SW480 (cell line): ENCODE data around the gene MMP2.
A peak's percentile ranks its signal among the peaks of the same experiment; 100 is the strongest.

Experiments used
- DNase-seq: peaks from one replicate; pipeline ENCODE4 v3.0.0-alpha.2; 2016; ENCODE audit warnings: low spot score

Gene MMP2

DNA sequence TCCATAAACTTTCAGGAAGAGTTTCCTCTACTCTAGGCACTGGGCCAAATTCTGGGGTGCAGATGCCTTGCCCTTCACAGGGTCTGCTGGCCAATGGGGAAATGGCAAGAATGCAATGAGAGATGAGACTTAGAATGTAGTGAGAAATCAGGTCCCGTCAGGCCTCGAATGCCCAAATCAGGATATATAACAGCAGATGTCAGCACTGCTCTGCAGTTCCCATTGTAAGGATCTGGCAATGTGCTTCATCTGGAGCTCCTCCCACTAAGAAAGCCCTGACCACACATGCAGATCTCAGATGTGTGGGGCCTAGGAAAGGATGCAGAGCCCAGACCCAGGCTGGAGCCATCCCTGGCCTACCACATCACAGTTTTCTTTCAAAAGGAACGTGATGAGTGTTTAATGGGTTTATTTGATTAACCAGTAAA is 16.0 kb downstream of the MMP2 start:
- DNase-seq, result peak; percentile 68

- no peak for DNase-seq
These were observed 16.8 kb downstream of the MMP2 start for GRCh38 chr16:55495616-55496289.

DNA sequence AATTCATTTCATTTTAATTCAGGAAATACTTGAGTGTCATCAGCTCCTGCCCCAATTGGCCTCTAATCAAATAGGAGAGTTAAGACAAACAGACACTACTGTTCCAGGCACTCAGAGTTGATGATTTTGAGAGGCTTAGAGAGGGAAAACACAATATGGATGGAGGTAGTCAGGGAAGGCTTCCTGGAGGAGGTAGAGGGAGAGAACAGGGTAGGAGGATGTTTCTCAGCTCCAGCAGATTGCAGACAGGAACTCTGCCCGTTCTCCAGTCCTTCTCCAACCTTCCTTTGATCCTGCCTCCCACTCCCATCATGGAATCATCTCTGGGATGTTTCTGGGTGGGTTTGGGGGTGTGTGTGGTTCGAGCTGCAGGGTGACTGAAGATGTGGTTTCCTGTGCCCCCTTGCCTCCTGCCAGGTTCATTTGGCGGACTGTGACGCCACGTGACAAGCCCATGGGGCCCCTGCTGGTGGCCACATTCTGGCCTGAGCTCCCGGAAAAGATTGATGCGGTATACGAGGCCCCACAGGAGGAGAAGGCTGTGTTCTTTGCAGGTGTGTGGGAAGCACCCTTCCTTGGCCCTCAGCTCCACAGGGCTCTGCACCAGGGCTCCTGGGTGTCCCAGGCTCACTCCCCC is 17.6 kb downstream of the MMP2 start:
- peak; percentile 64 for DNase-seq

GRCh38 chr16:55497558-55497957 is 18.6 kb downstream of the MMP2 start:
- DNase-seq, result no peak

DNA sequence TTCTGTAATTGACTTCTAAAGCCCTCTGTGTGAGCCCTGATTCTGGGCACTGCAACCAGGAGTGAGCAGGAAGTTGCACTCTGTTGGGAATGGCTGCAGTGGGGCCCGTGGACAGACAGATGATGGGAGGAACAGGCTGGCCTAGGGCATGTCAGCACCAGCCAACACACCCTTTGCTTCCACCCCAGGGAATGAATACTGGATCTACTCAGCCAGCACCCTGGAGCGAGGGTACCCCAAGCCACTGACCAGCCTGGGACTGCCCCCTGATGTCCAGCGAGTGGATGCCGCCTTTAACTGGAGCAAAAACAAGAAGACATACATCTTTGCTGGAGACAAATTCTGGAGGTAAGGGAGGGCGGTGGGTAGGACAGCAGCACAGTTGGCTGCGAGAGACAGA is 19.1 kb downstream of the MMP2 start:
- no peak for DNase-seq

GRCh38 chr16:55499281-55499680 is 20.3 kb downstream of the MMP2 start:
- DNase-seq, result no peak

GRCh38 chr16:55499951-55500529 is 21.0 kb downstream of the MMP2 start:
- DNase-seq, result peak; percentile 82

GRCh38 chr16:55500530-55501011 is 21.6 kb downstream of the MMP2 start:
- DNase-seq, result peak; percentile 47

- DNase-seq, result peak; percentile 63
These were observed 22.7 kb downstream of the MMP2 start for GRCh38 chr16:55501549-55502322.

GRCh38 chr16:55502801-55503366 is 23.9 kb downstream of the MMP2 start:
- peak; percentile 69 for DNase-seq

DNA sequence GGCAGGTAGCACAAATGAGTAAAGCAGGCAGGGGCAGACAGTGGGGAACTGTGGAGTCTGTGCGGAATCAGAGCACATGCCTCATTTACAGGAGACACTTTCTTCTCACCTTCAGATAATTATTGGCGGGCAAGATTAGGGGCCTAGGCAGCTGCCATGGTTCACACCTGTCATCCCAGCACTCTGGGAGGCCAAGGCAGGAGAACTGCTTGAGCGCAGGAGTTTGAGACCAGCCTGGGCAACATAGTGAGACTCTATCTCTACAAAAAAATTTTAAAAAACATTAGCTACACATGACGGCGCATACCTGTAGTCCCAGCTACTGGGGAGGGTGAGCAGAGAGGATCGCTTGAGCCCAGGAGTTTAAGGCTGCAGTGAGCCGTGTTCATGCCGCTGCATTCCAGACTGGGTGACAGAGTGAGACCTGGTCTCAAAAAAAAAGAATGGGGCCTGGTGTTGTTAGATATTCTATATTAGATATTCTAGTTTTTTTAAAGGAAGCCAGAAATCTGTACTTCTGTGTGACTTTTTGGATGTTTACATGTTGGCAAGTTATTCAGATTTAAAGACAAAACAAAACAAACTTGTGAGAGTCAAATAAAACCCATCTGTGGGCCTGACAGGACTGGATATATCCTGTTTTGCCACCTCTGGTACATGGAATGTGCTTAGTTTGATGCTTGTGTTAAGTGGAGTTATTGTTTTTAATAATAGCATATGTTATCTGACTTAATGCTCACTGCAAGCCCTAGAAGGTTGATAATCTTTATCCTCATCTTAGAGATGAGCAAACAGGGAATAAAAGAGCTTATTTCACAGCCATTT is 24.9 kb downstream of the MMP2 start:
- no peak for DNase-seq

- DNase-seq, result no peak
These were observed 26.5 kb downstream of the MMP2 start for GRCh38 chr16:55505333-55506015.

- DNase-seq, result no peak
These were observed 27.1 kb downstream of the MMP2 start for GRCh38 chr16:55506083-55506482.

DNA sequence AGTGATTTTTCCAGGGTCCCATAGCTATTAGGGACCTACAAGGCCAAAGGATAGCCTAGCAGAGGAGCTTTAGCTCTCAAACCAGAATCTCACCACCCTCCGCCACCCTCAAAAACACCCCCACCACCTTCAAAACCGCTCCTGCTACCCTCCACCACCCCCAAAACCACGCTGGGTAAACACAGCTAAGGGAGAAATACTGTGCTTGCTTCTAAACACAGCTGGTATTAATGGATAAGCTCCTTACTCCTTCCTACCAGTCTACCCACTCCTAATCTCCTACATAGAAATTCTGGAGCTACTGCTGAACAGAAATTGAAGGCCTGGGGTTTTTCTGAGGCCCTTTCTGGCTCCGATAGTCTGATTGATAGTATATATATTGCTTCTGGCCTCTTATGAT is 27.7 kb downstream of the MMP2 start:
- no peak for DNase-seq

DNA sequence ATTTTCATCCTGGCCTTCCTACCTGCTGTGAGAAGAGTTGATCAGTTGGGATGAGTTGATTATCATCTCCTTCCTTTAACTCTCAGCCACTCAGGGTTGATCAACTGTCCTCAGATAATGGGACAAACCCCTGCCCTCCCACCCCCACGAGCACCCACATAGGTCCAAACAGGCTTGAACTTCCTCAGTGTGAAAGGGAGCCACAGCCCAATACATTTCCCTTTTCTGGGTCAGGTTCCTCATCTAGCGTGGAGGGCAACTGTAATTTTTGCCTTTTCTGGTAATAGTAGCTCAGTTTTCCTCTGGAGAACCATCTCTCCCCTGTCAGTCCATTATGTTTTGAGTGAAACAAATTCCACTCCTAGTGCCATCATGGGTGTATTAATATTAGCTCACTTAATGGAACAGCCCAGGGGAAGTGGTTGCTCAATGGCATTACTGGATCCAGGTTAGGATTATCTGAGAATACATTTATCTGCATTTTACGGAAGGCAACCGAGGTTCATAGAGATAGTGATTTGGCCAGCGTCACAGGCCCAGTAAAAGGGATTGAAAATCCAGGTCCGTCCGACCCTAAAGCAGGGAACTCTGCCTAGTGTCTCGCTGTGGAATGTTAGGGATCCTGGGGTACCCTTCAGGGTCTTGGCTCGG is 29.4 kb downstream of the MMP2 start:
- no peak for DNase-seq

DNA sequence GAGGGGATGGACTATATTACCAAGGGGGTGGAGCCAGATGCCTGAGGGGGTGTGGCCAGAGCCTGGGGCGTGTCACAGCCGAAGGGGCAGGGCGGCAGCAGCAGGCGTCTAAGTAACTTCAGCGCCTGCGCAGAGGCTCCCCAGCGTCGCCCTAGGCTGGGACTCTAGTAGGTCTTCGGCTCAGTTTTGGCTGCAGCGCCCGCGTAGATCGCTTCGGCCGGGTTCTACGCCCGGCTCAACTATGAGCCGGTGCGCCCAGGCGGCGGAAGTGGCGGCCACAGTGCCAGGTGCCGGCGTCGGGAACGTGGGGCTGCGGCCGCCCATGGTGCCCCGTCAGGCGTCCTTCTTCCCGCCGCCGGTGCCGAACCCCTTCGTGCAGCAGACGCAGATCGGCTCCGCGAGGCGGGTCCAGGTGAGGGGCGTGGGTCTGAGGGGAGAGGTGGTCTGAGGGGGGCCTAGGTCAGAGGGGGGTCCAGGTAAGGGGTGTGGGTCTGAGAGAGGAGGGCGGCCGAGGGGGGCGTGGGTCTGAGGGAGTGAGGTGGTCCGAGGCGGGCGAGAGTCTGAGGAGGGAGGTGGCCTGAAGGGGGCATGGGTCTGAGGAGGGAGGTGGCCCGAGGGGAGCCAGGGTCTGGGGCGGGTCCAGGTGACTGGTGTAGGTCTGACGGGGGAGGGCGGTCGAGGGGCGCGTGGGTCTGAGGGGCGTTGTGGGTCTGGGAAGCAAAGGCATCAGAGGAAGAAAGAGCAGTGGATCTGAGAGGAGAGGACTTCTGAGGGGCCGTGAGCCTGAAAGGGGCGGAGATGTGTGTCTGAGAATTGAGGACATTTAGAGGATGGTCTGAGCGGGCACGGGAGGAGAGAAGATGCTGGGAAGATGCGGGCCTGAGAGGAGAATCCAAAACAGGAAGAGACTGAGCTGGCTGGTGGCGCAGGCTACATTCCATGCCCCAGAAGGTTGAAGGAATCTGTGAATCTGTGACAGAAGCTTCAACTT is 30.2 kb downstream of the MMP2 start, which contains the start of gene LPCAT2:
TSS of gene LPCAT2 (plus strand) at position 132 of the 991 bp plus-strand sequence. CDS start at position 242, 110 bp downstream.
- DNase-seq, result peak; percentile 85

DNA sequence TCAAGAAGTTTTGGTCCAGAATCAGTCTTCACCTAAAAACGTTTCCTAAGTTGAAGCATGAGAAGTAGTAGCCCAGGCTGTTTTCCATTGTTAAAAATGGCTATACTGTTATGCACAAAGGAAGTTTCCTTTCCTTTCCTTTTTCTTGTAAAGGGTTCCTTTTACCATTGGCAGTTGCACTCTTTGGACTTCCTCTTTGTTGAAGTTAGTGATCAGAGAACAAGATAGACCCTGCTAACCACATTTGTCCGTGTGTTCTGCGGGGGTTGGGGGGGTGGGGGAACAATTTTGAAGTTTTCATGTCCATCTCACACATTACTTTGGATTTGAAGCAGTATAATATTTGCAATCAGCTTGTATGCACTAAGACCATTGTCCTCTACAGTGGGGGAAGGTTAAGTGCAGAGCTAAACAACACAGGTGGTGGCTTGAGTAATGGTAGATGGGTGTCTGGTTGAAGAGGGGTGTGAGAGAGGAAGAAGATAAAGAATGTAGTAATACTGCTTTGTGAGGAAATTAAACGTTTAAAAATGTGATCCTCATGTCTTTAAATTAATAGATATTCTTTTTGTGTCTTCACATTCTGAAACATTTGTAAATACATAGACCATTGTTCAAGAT is 31.3 kb downstream of the MMP2 start:
- no peak for DNase-seq

DNA sequence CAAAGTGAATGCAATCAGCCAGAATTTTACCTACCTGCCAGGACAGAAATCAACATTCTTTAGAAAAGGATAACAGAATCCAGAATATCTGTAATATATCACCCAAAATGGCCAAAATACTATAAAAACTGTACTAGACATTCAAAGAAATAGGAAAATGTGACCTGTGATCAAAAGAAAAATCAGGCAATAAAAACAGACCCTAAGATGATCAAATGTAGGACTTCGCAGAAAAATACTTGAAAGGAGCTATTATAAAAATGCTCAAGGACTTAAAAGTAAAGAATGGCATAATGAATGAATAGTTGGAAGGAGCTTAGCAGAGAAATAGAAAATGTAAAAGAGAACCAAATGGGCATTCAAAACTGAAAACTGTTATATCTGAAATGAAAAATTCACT is 33.9 kb downstream of the MMP2 start:
- no peak for DNase-seq
